OCI-LY1 (cell line): ENCODE data around the gene MN1.

Experiments used
- H2AFZ ChIP-seq: fragments of 200-600 bp; sonication (generic), shearing (Covaris generic); 2 replicates; pipeline ENCODE4 v1.6.0; 2014; ENCODE audit warnings: antibody characterized with exemption, mild to moderate bottlenecking, low read length
- H3F3A ChIP-seq: fragments of 200-600 bp; sonication (generic), shearing (Covaris generic); 2 replicates; pipeline ENCODE4 v1.6.0; 2014; ENCODE audit warnings: mild to moderate bottlenecking, antibody characterized with exemption, low read length, moderate library complexity; ENCODE audit not compliant: insufficient read depth
- H3K27ac ChIP-seq: fragments of 200-600 bp; sonication (generic); 2 replicates; pipeline ENCODE4 v1.5.1; 2014; ENCODE audit warnings: low read length, mixed run types, mild to moderate bottlenecking, low read depth; ENCODE audit not compliant: poor library complexity, severe bottlenecking
- H3K27me3 ChIP-seq: fragments of 200-600 bp; sonication (generic); 2 replicates; pipeline ENCODE4 v1.6.0; 2014; ENCODE audit warnings: antibody characterized with exemption, mild to moderate bottlenecking, low read length, moderate library complexity; ENCODE audit not compliant: insufficient read depth
- H3K36me3 ChIP-seq: fragments of 200-600 bp; sonication (generic); 2 replicates; pipeline ENCODE4 v1.6.1; 2014; ENCODE audit warnings: mild to moderate bottlenecking, antibody characterized with exemption, low read length, moderate library complexity, mixed read lengths; ENCODE audit not compliant: insufficient read depth
- H3K4me1 ChIP-seq: fragments of 200-600 bp; sonication (generic); 2 replicates; pipeline ENCODE4 v1.5.1; 2014; ENCODE audit warnings: mild to moderate bottlenecking, low read length, moderate library complexity; ENCODE audit not compliant: insufficient read depth, severe bottlenecking
- H3K4me2 ChIP-seq: fragments of 200-600 bp; sonication (generic), shearing (Covaris generic); 2 replicates; pipeline ENCODE4 v1.6.1; 2014; ENCODE audit warnings: low read length
- H3K4me3 ChIP-seq: fragments of 200-600 bp; sonication (generic); 2 replicates; pipeline ENCODE4 v1.5.1; 2014; ENCODE audit warnings: low read length, low read depth, mild to moderate bottlenecking, mixed read lengths; ENCODE audit not compliant: poor library complexity, severe bottlenecking
- H3K79me2 ChIP-seq: fragments of 200-600 bp; shearing (Covaris generic); 2 replicates; pipeline ENCODE4 v1.6.1; 2016; ENCODE audit warnings: mixed run types, low read length, mixed read lengths; ENCODE audit not compliant: insufficient read depth
- H3K9ac ChIP-seq: fragments of 200-600 bp; sonication (generic), shearing (Covaris generic); 2 replicates; pipeline ENCODE4 v1.6.1; 2014; ENCODE audit warnings: mild to moderate bottlenecking, low read length, mixed read lengths
- H3K9me2 ChIP-seq: fragments of 200-600 bp; sonication (generic), shearing (Covaris generic); 2 replicates; pipeline ENCODE4 v1.6.1; 2014; ENCODE audit warnings: low read depth, mild to moderate bottlenecking, low read length, mixed read lengths
- H3K9me3 ChIP-seq: fragments of 200-600 bp; shearing (Covaris generic); 2 replicates; pipeline ENCODE4 v1.6.1; 2014; ENCODE audit warnings: low read length, mixed read lengths
- H4K20me1 ChIP-seq: fragments of 200-600 bp; sonication (generic), shearing (Covaris generic); 2 replicates; pipeline ENCODE4 v1.6.0; 2016; ENCODE audit warnings: mild to moderate bottlenecking, low read length; ENCODE audit not compliant: insufficient read depth
- EZH2 ChIP-seq: fragments of 200-600 bp; sonication (generic), shearing (Covaris generic); IDR thresholded peaks from 2 replicates; pipeline ENCODE4 v1.8.0; 2017; ENCODE audit warnings: borderline replicate concordance, mixed run types, mild to moderate bottlenecking, antibody characterized with exemption, low read length, moderate library complexity, mixed read lengths
- TF ChIP-seq, protein P1 (sequence below): fragments of 200-600 bp; sonication (generic), shearing (Covaris generic); IDR thresholded peaks from 2 replicates; pipeline ENCODE4 v1.5.1; 2017; ENCODE audit warnings: mild to moderate bottlenecking, antibody characterized with exemption, low read length, moderate library complexity, mixed read lengths

Gene MN1

GRCh38 chr22:27726686-27727449, 74.7 kb downstream of the MN1 start:
- no peaks in the 10 kb centered on the region for H3K27me3 ChIP-seq
- no peaks in the 10 kb centered on the region for H3K79me2 ChIP-seq
- no peaks in the 10 kb centered on the region for H3K4me1 ChIP-seq
- H2AFZ ChIP-seq, result no peak overlapping the region
- H3K9me2 ChIP-seq, result no peaks in the 10 kb centered on the region
- no peak overlapping the region for H3K9ac ChIP-seq
- no peak overlapping the region for H3K4me2 ChIP-seq
- H3K36me3 ChIP-seq, result no peaks in the 10 kb centered on the region
- no peaks in the 10 kb centered on the region for H3F3A ChIP-seq
- no peak overlapping the region for H3K27ac ChIP-seq
- no peaks in the 10 kb centered on the region for H3K9me3 ChIP-seq
- no peaks in the 10 kb centered on the region for H4K20me1 ChIP-seq
- TF ChIP-seq, protein P1, sequence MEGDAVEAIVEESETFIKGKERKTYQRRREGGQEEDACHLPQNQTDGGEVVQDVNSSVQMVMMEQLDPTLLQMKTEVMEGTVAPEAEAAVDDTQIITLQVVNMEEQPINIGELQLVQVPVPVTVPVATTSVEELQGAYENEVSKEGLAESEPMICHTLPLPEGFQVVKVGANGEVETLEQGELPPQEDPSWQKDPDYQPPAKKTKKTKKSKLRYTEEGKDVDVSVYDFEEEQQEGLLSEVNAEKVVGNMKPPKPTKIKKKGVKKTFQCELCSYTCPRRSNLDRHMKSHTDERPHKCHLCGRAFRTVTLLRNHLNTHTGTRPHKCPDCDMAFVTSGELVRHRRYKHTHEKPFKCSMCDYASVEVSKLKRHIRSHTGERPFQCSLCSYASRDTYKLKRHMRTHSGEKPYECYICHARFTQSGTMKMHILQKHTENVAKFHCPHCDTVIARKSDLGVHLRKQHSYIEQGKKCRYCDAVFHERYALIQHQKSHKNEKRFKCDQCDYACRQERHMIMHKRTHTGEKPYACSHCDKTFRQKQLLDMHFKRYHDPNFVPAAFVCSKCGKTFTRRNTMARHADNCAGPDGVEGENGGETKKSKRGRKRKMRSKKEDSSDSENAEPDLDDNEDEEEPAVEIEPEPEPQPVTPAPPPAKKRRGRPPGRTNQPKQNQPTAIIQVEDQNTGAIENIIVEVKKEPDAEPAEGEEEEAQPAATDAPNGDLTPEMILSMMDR, result no peak
- no peak for TF ChIP-seq EZH2
- no peak overlapping the region for H3K4me3 ChIP-seq

DNA sequence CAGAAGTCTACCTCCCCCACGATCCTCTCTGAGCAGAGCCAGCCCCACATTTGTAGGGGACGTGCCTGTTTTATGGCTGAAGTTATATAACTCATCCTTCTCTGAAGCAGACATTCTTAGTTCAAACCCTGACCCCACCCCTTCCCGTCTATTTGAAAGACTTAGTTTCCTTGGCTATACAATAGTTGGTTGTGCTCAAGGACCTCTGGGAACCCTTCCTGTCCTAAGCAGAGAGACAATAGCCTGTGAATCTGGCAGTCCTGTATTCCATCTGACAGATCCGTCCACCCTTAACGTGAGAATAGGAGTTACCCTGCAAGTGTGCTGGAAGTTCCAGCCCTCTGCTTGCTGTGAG, 75.2 kb downstream of the MN1 start:
- H4K20me1 ChIP-seq, result no peaks in the 10 kb centered on the region
- H3F3A ChIP-seq, result no peaks in the 10 kb centered on the region
- no peak overlapping the region for H3K4me2 ChIP-seq
- TF ChIP-seq, protein P1, result no peak
- no peak for TF ChIP-seq EZH2
- H3K36me3 ChIP-seq, result no peaks in the 10 kb centered on the region
- no peak overlapping the region for H3K27ac ChIP-seq
- H3K9me2 ChIP-seq, result no peaks in the 10 kb centered on the region
- no peak overlapping the region for H2AFZ ChIP-seq
- H3K79me2 ChIP-seq, result no peaks in the 10 kb centered on the region
- no peak overlapping the region for H3K9ac ChIP-seq
- H3K4me1 ChIP-seq, result no peaks in the 10 kb centered on the region
- H3K4me3 ChIP-seq, result no peak overlapping the region
- no peaks in the 10 kb centered on the region for H3K27me3 ChIP-seq
- H3K9me3 ChIP-seq, result no peaks in the 10 kb centered on the region

DNA sequence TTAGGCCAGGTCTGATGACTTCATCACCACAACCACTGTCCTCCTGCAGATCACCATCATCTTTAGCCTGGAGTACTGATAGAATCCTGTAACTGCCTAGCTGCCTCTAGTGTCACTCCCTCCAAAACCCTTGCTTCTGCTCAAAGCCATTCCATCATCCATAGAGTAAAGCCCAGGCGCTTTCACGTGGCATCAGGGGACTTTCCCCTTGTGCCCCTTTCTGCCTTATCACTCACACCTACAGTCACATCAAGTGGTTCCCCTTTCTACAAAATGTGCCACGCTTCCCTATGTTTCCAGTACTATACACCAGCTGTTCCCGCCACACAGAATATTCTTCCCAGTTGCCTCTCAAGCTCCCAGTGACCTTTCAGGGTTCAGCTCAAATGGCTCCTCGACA, 75.9 kb downstream of the MN1 start:
- H3K9ac ChIP-seq, result no peak overlapping the region
- no peaks in the 10 kb centered on the region for H3K79me2 ChIP-seq
- no peaks in the 10 kb centered on the region for H4K20me1 ChIP-seq
- H3K27me3 ChIP-seq, result no peaks in the 10 kb centered on the region
- no peaks in the 10 kb centered on the region for H3K9me2 ChIP-seq
- H3K36me3 ChIP-seq, result no peaks in the 10 kb centered on the region
- TF ChIP-seq, protein P1, result no peak
- TF ChIP-seq EZH2, result no peak
- H3K4me3 ChIP-seq, result no peak overlapping the region
- H3F3A ChIP-seq, result no peaks in the 10 kb centered on the region
- H3K27ac ChIP-seq, result no peak overlapping the region
- no peaks in the 10 kb centered on the region for H3K4me1 ChIP-seq
- H3K9me3 ChIP-seq, result no peaks in the 10 kb centered on the region
- no peak overlapping the region for H3K4me2 ChIP-seq
- H2AFZ ChIP-seq, result no peak overlapping the region
